ENCODE measurements around the gene SVIL.

Gene SVIL

GRCh38 chr10:29634764-29635625, at the start of gene SVIL:
Gene SVIL, minus strand, starts transcription at chr10:29634971. Its CDS starts 79,913 bp downstream, at chr10:29555058.
- no peak within 1 kb of the TSS for H3K4me3 ChIP-seq (ENCODE audit: low read depth, low read length)
- no peak for DNase-seq (ENCODE audit: low read depth)
- no peak for TF ChIP-seq CTCF (IDR thresholded peaks at IDR 0.05; ENCODE audit: low read depth, low read length, missing control alignments)

- no peak for TF ChIP-seq CTCF (IDR thresholded peaks at IDR 0.05; ENCODE audit: low read depth, low read length, missing control alignments)
- H3K4me3 ChIP-seq (ENCODE audit: low read depth, low read length): no peak overlapping the region
- DNase-seq (ENCODE audit: low read depth): no peak
Observed at GRCh38 chr10:29681676-29682448, 47.1 kb upstream of the SVIL start.

- H3K4me3 ChIP-seq (ENCODE audit: low read depth, low read length): no peak overlapping the region
- no peak for DNase-seq (ENCODE audit: low read depth)
- TF ChIP-seq CTCF (IDR thresholded peaks at IDR 0.05; ENCODE audit: low read depth, low read length, missing control alignments): no peak
Observed at GRCh38 chr10:29680091-29680490, 45.3 kb upstream of the SVIL start.

GRCh38 chr10:29676732-29677131, 42.0 kb upstream of the SVIL start:
- no peak for TF ChIP-seq CTCF (IDR thresholded peaks at IDR 0.05; ENCODE audit: low read depth, low read length, missing control alignments)
- H3K4me3 ChIP-seq (ENCODE audit: low read depth, low read length): no peak overlapping the region
- DNase-seq (ENCODE audit: low read depth): no peak

GRCh38 chr10:29675984-29676383, 41.2 kb upstream of the SVIL start:
- TF ChIP-seq CTCF (IDR thresholded peaks at IDR 0.05; ENCODE audit: low read depth, low read length, missing control alignments): no peak
- H3K4me3 ChIP-seq (ENCODE audit: low read depth, low read length): no peak overlapping the region
- no peak for DNase-seq (ENCODE audit: low read depth)

- no peak for TF ChIP-seq CTCF (IDR thresholded peaks at IDR 0.05; ENCODE audit: low read depth, low read length, missing control alignments)
- H3K4me3 ChIP-seq (ENCODE audit: low read depth, low read length): no peak overlapping the region
- DNase-seq (ENCODE audit: low read depth): no peak
Observed at GRCh38 chr10:29671968-29672367, 37.2 kb upstream of the SVIL start.
